Measurements from ENCODE around the gene ANP32A. TPM values are rescaled to one million over a fixed set of nuclear protein-coding genes. Genes with fewer than 3 reads are reported as not detected.

Gene ANP32A
- total and polyA plus RNA-seq, 4 donors, result 71.4 to 167 (median 118) TPM

GRCh38 chr15:68739390-68740080, 81.2 kb downstream of the ANP32A start:
- H3K9me3 ChIP-seq (ENCODE audit: control insufficient read depth, insufficient read depth, low read length), result no peaks in the 10 kb centered on the region
- H3K36me3 ChIP-seq (ENCODE audit: control insufficient read depth, insufficient read depth, low read length), result no peaks in the 10 kb centered on the region
- peaks cover 8% of the 10 kb centered on the region for H3K4me1 ChIP-seq (ENCODE audit: control insufficient read depth, insufficient read depth, low read length)
- no peak overlapping the region for H3K27ac ChIP-seq (ENCODE audit: low read depth, low read length)
- H3K27me3 ChIP-seq (ENCODE audit: control insufficient read depth, insufficient read depth, low read length), result no peaks in the 10 kb centered on the region
- peak in 3 of 6 donors; percentile 26 to 66 (median 63) for DNase-seq (ENCODE audit: low read depth in 4 of 6, low spot score in 6 of 6)
- WGBS (ENCODE audit: insufficient coverage), result 55% methylated on average over 5 of the region's 6 CpGs
- H3K4me3 ChIP-seq (ENCODE audit: low read depth, low read length), result no peak overlapping the region

- Histone ChIP-seq H3K36me3 (ENCODE audit: control insufficient read depth, insufficient read depth, low read length) (no peaks in the 10 kb centered on the region), H3K4me1 (ENCODE audit: control insufficient read depth, insufficient read depth, low read length) (peaks cover 15% of the 10 kb centered on the region), H3K27ac (ENCODE audit: low read depth, low read length) (no peak overlapping the region), H3K27me3 (ENCODE audit: control insufficient read depth, insufficient read depth, low read length) (no peaks in the 10 kb centered on the region), H3K4me3 (ENCODE audit: low read depth, low read length) (no peak overlapping the region), H3K9me3 (ENCODE audit: control insufficient read depth, insufficient read depth, low read length) (no peaks in the 10 kb centered on the region)
- no peak for DNase-seq (ENCODE audit: low read depth in 4 of 6, low spot score in 6 of 6)
These were observed 85.1 kb downstream of the ANP32A start for GRCh38 chr15:68735610-68736009.

- Histone ChIP-seq H3K36me3 (ENCODE audit: control insufficient read depth, insufficient read depth, low read length) (no peaks in the 10 kb centered on the region), H3K9me3 (ENCODE audit: control insufficient read depth, insufficient read depth, low read length) (no peaks in the 10 kb centered on the region), H3K27ac (ENCODE audit: low read depth, low read length) (no peak overlapping the region), H3K4me1 (ENCODE audit: control insufficient read depth, insufficient read depth, low read length) (peaks cover 20% of the 10 kb centered on the region), H3K4me3 (ENCODE audit: low read depth, low read length) (no peak overlapping the region), H3K27me3 (ENCODE audit: control insufficient read depth, insufficient read depth, low read length) (no peaks in the 10 kb centered on the region)
- no peak for DNase-seq (ENCODE audit: low read depth in 4 of 6, low spot score in 6 of 6)
These were observed 85.8 kb downstream of the ANP32A start for GRCh38 chr15:68734881-68735280.

- Histone ChIP-seq H3K9me3 (ENCODE audit: control insufficient read depth, insufficient read depth, low read length) (no peaks in the 10 kb centered on the region), H3K36me3 (ENCODE audit: control insufficient read depth, insufficient read depth, low read length) (no peaks in the 10 kb centered on the region), H3K27ac (ENCODE audit: low read depth, low read length) (no peak overlapping the region), H3K27me3 (ENCODE audit: control insufficient read depth, insufficient read depth, low read length) (no peaks in the 10 kb centered on the region), H3K4me1 (ENCODE audit: control insufficient read depth, insufficient read depth, low read length) (peaks cover 21% of the 10 kb centered on the region), H3K4me3 (ENCODE audit: low read depth, low read length) (no peak overlapping the region)
- no peak for DNase-seq (ENCODE audit: low read depth in 4 of 6, low spot score in 6 of 6)
These were observed 86.3 kb downstream of the ANP32A start for GRCh38 chr15:68734352-68734751.

- Histone ChIP-seq H3K4me1 (ENCODE audit: control insufficient read depth, insufficient read depth, low read length) (peaks cover 15% of the 10 kb centered on the region), H3K4me3 (ENCODE audit: low read depth, low read length) (no peak overlapping the region), H3K27ac (ENCODE audit: low read depth, low read length) (no peak overlapping the region), H3K9me3 (ENCODE audit: control insufficient read depth, insufficient read depth, low read length) (no peaks in the 10 kb centered on the region), H3K36me3 (ENCODE audit: control insufficient read depth, insufficient read depth, low read length) (no peaks in the 10 kb centered on the region), H3K27me3 (ENCODE audit: control insufficient read depth, insufficient read depth, low read length) (no peaks in the 10 kb centered on the region)
- no peak for DNase-seq (ENCODE audit: low read depth in 4 of 6, low spot score in 6 of 6)
- 27% methylated on average over 3 of the region's 6 CpGs for WGBS (ENCODE audit: insufficient coverage)
These were observed 87.0 kb downstream of the ANP32A start for GRCh38 chr15:68733666-68734065.

- WGBS (ENCODE audit: insufficient coverage), result 94% methylated on average over 2 of the region's 2 CpGs
- DNase-seq (ENCODE audit: low read depth in 4 of 6, low spot score in 6 of 6), result no peak
- H3K4me1 ChIP-seq (ENCODE audit: control insufficient read depth, insufficient read depth, low read length), result peaks cover 15% of the 10 kb centered on the region
These were observed 88.2 kb downstream of the ANP32A start for GRCh38 chr15:68732451-68732850.

GRCh38 chr15:68730976-68731897, 89.5 kb downstream of the ANP32A start:
- no peak overlapping the region for H3K4me3 ChIP-seq (ENCODE audit: low read depth, low read length)
- peaks cover 15% of the 10 kb centered on the region for H3K4me1 ChIP-seq (ENCODE audit: control insufficient read depth, insufficient read depth, low read length)
- H3K36me3 ChIP-seq (ENCODE audit: control insufficient read depth, insufficient read depth, low read length), result peaks cover 12% of the 10 kb centered on the region
- WGBS (ENCODE audit: insufficient coverage), result 66% methylated on average over 13 of the region's 15 CpGs
- no peak for DNase-seq (ENCODE audit: low read depth in 4 of 6, low spot score in 6 of 6)
- H3K9me3 ChIP-seq (ENCODE audit: control insufficient read depth, insufficient read depth, low read length), result no peaks in the 10 kb centered on the region
- H3K27ac ChIP-seq (ENCODE audit: low read depth, low read length), result no peak overlapping the region
- no peaks in the 10 kb centered on the region for H3K27me3 ChIP-seq (ENCODE audit: control insufficient read depth, insufficient read depth, low read length)

More at GRCh38 chr15:68732451-68732850, 88.2 kb downstream of the ANP32A start:
- peaks cover 1% of the 10 kb centered on the region for H3K36me3 ChIP-seq (ENCODE audit: control insufficient read depth, insufficient read depth, low read length)
- H3K27ac ChIP-seq (ENCODE audit: low read depth, low read length), result no peak overlapping the region
- no peaks in the 10 kb centered on the region for H3K27me3 ChIP-seq (ENCODE audit: control insufficient read depth, insufficient read depth, low read length)
- no peak overlapping the region for H3K4me3 ChIP-seq (ENCODE audit: low read depth, low read length)
- H3K9me3 ChIP-seq (ENCODE audit: control insufficient read depth, insufficient read depth, low read length), result no peaks in the 10 kb centered on the region

GRCh38 chr15:68730471-68730919, 90.2 kb downstream of the ANP32A start:
- 42% methylated on average over 4 of the region's 6 CpGs for WGBS (ENCODE audit: insufficient coverage)
- Histone ChIP-seq H3K4me1 (ENCODE audit: control insufficient read depth, insufficient read depth, low read length) (peaks cover 18% of the 10 kb centered on the region), H3K9me3 (ENCODE audit: control insufficient read depth, insufficient read depth, low read length) (no peaks in the 10 kb centered on the region), H3K27ac (ENCODE audit: low read depth, low read length) (no peak overlapping the region), H3K4me3 (ENCODE audit: low read depth, low read length) (no peak overlapping the region), H3K27me3 (ENCODE audit: control insufficient read depth, insufficient read depth, low read length) (no peaks in the 10 kb centered on the region), H3K36me3 (ENCODE audit: control insufficient read depth, insufficient read depth, low read length) (peaks cover 19% of the 10 kb centered on the region)
- DNase-seq (ENCODE audit: low read depth in 4 of 6, low spot score in 6 of 6), result peak in 5 of 6 donors; percentile 26 to 84 (median 43)

- no peaks in the 10 kb centered on the region for H3K27me3 ChIP-seq (ENCODE audit: control insufficient read depth, insufficient read depth, low read length)
- no peak overlapping the region for H3K4me3 ChIP-seq (ENCODE audit: low read depth, low read length)
- no peak overlapping the region for H3K27ac ChIP-seq (ENCODE audit: low read depth, low read length)
- peaks cover 20% of the 10 kb centered on the region for H3K36me3 ChIP-seq (ENCODE audit: control insufficient read depth, insufficient read depth, low read length)
- 50% methylated on average over 1 of the region's 8 CpGs for WGBS (ENCODE audit: insufficient coverage)
- no peaks in the 10 kb centered on the region for H3K9me3 ChIP-seq (ENCODE audit: control insufficient read depth, insufficient read depth, low read length)
- peaks cover 18% of the 10 kb centered on the region for H3K4me1 ChIP-seq (ENCODE audit: control insufficient read depth, insufficient read depth, low read length)
- peak in 1 of 6 donors; percentile 40 for DNase-seq (ENCODE audit: low read depth in 4 of 6, low spot score in 6 of 6)
These were observed 90.8 kb downstream of the ANP32A start for GRCh38 chr15:68729789-68730411.
